GM20431 (cell line): ENCODE data around the gene PUS7L.
"Not testable (repeated sequence)": the region's sequence is repeated elsewhere in the genome, so short reads cannot be mapped to it uniquely, and the experiment has no call there.

ENCODE experiments used
- in situ Hi-C: fragments of 300-500 bp; cut with MseI, MboI; formaldehyde crosslinking; loops from one replicate; pipeline ENCODE4 v1.15.0; 2020; ENCODE audit warnings: low sequenced_read_pairs; ENCODE audit not compliant: unreplicated experiment

The PUS7L gene

GRCh38 chr12:43754015-43754414 is 4.6 kb downstream of the PUS7L start:
- in situ Hi-C loops = no loop called here

GRCh38 chr12:43751360-43751759 is 7.2 kb downstream of the PUS7L start:
- in situ Hi-C loops = not testable (repeated sequence)

GRCh38 chr12:43750814-43751213 is 7.8 kb downstream of the PUS7L start:
- in situ Hi-C loops = no loop called here

GRCh38 chr12:43749016-43749415 is 9.6 kb downstream of the PUS7L start:
- in situ Hi-C loops = no loop called here

GRCh38 chr12:43744826-43745225 is 13.8 kb downstream of the PUS7L start:
- in situ Hi-C loops = no loop called here

- in situ Hi-C loops = no loop called here
These were observed 16.5 kb downstream of the PUS7L start for GRCh38 chr12:43742106-43742505.

- in situ Hi-C loops = no loop called here
These were observed 18.0 kb downstream of the PUS7L start for GRCh38 chr12:43740511-43741100.

GRCh38 chr12:43737646-43738045 is 20.9 kb downstream of the PUS7L start:
- in situ Hi-C loops = no loop called here

GRCh38 chr12:43736927-43737440 is 21.6 kb downstream of the PUS7L start:
- in situ Hi-C loops = no loop called here

- in situ Hi-C loops = no loop called here
These were observed 24.9 kb downstream of the PUS7L start for GRCh38 chr12:43733687-43734086.

GRCh38 chr12:43730283-43730682 is 28.3 kb downstream of the PUS7L start:
- in situ Hi-C loops = no loop called here

GRCh38 chr12:43728698-43729097 is 29.9 kb downstream of the PUS7L start:
- in situ Hi-C loops = no loop called here

GRCh38 chr12:43728117-43728516 is 30.5 kb downstream of the PUS7L start:
- in situ Hi-C loops = no loop called here

GRCh38 chr12:43723134-43723533 is 35.5 kb downstream of the PUS7L start:
- in situ Hi-C loops = no loop called here

GRCh38 chr12:43722621-43723020 is 36.0 kb downstream of the PUS7L start:
- in situ Hi-C loops = no loop called here

- in situ Hi-C loops = no loop called here
These were observed 47.2 kb downstream of the PUS7L start for GRCh38 chr12:43711348-43711747.

- in situ Hi-C loops = not testable (repeated sequence)
These were observed 54.8 kb downstream of the PUS7L start for GRCh38 chr12:43703772-43704171.

GRCh38 chr12:43701194-43701593 is 57.4 kb downstream of the PUS7L start:
- in situ Hi-C loops = not testable (repeated sequence)

- in situ Hi-C loops = no loop called here
These were observed 62.4 kb downstream of the PUS7L start for GRCh38 chr12:43696154-43696553.

- in situ Hi-C loops = no loop called here
These were observed 63.7 kb downstream of the PUS7L start for GRCh38 chr12:43694879-43695278.

- in situ Hi-C loops = no loop called here
These were observed 66.5 kb downstream of the PUS7L start for GRCh38 chr12:43692064-43692463.

- in situ Hi-C loops = not testable (repeated sequence)
These were observed 73.1 kb downstream of the PUS7L start for GRCh38 chr12:43685491-43685890.
